HUES48 (cell line): ENCODE measurements around the gene URI1.

Source experiments
- H3K27ac ChIP-seq: one replicate; pipeline ENCODE4 v1.7.0; 2013; ENCODE audit warnings: low read depth, low read length, inconsistent platforms
- H3K27me3 ChIP-seq: 2 replicates; pipeline ENCODE4 v1.6.1; 2013; ENCODE audit warnings: mild to moderate bottlenecking, low read length; ENCODE audit not compliant: control insufficient read depth, insufficient read depth
- H3K36me3 ChIP-seq: 2 replicates; pipeline ENCODE4 v1.6.1; 2013; ENCODE audit warnings: low read length; ENCODE audit not compliant: control insufficient read depth, insufficient read depth
- H3K4me1 ChIP-seq: 2 replicates; pipeline ENCODE4 v1.6.1; 2013; ENCODE audit warnings: mild to moderate bottlenecking, low read length; ENCODE audit not compliant: control insufficient read depth, insufficient read depth
- H3K4me3 ChIP-seq: 2 replicates; pipeline ENCODE4 v1.5.1; 2013; ENCODE audit warnings: mild to moderate bottlenecking, low read depth, low read length
- H3K9ac ChIP-seq: 2 replicates; pipeline ENCODE4 v1.6.1; 2013; ENCODE audit warnings: mild to moderate bottlenecking, low read depth, low read length, moderate library complexity
- H3K9me3 ChIP-seq: 2 replicates; pipeline ENCODE4 v1.6.1; 2013; ENCODE audit warnings: low read length; ENCODE audit not compliant: control insufficient read depth, insufficient read depth

The URI1 gene

GRCh38 chr19:30001301-30001700, 59.3 kb downstream of the URI1 start:
- Histone ChIP-seq H3K36me3 (peaks cover 10% of the 10 kb centered on the region), H3K27ac (no peak overlapping the region), H3K4me1 (0 out of 2 replicates have a peak, but pooled peaks cover 2% of the 10 kb centered on the region), H3K27me3 (no peaks in the 10 kb centered on the region), H3K9ac (no peak overlapping the region), H3K9me3 (no peaks in the 10 kb centered on the region), H3K4me3 (no peak overlapping the region)

DNA sequence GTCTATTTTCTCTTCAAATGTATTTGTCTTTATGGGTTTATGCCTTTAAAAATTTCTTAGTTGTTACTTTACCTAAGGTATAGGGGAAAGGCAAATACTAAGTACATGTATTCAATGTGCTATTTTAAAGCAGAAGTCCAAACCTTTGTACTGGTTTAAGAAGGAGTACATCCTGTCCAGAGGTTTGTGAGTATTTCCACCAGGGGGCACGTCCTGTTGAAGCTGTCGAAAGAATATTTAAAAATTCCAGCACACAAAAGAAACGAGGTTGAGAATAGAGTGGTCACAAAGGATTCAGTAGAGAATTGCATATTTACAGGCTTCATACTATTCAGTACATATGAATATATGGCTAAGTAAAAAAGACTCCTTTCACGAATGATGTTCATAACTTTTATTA, 59.8 kb downstream of the URI1 start:
- H3K27ac ChIP-seq = no peak overlapping the region
- peaks cover 12% of the 10 kb centered on the region for H3K36me3 ChIP-seq
- no peaks in the 10 kb centered on the region for H3K9me3 ChIP-seq
- no peaks in the 10 kb centered on the region for H3K27me3 ChIP-seq
- H3K4me1 ChIP-seq = 0 out of 2 replicates have a peak, but pooled peaks cover 2% of the 10 kb centered on the region
- no peak overlapping the region for H3K4me3 ChIP-seq
- no peak overlapping the region for H3K9ac ChIP-seq

DNA sequence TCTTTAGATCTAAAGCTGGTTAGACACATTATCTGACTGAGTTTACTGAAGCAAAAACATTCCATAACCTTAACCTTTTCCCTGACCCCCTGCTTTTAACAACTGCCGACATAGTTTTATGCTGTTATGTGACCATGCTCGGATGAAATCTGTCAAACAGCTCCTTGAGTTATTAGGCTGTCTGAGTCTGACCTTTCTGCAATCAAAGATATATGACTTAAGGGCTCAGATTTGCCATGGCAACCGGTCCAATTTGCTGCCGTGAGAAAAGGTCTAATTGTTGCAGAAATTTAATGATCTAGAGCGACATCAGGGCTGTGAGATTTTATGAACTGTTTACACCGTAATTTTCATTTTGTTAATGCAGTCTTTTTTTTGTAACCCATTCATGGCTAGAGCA, 61.8 kb downstream of the URI1 start:
- Histone ChIP-seq H3K4me3 (no peak overlapping the region), H3K27ac (no peak overlapping the region), H3K9me3 (no peaks in the 10 kb centered on the region), H3K27me3 (no peaks in the 10 kb centered on the region), H3K4me1 (0 out of 2 replicates have a peak, but pooled peaks cover 2% of the 10 kb centered on the region), H3K9ac (no peak overlapping the region), H3K36me3 (peaks cover 17% of the 10 kb centered on the region)

GRCh38 chr19:30004403-30004802, 62.4 kb downstream of the URI1 start:
- H3K27ac ChIP-seq = no peak overlapping the region
- H3K4me3 ChIP-seq = no peak overlapping the region
- 0 out of 2 replicates have a peak, but pooled peaks cover 2% of the 10 kb centered on the region for H3K4me1 ChIP-seq
- no peaks in the 10 kb centered on the region for H3K27me3 ChIP-seq
- H3K9ac ChIP-seq = no peak overlapping the region
- peaks cover 22% of the 10 kb centered on the region for H3K36me3 ChIP-seq
- no peaks in the 10 kb centered on the region for H3K9me3 ChIP-seq

- Histone ChIP-seq H3K4me1 (peaks cover 2% of the 10 kb centered on the region; the same call in 1 of the 2 replicates), H3K9me3 (no peaks in the 10 kb centered on the region), H3K27me3 (no peaks in the 10 kb centered on the region), H3K9ac (no peak overlapping the region), H3K4me3 (no peak overlapping the region), H3K27ac (no peak overlapping the region), H3K36me3 (peaks cover 28% of the 10 kb centered on the region)
Observed at GRCh38 chr19:30006207-30006606, 64.2 kb downstream of the URI1 start.

- peaks cover 8% of the 10 kb centered on the region for H3K4me1 ChIP-seq
- H3K9me3 ChIP-seq = no peaks in the 10 kb centered on the region
- no peak overlapping the region for H3K4me3 ChIP-seq
- peaks cover 34% of the 10 kb centered on the region for H3K36me3 ChIP-seq
- H3K27me3 ChIP-seq = no peaks in the 10 kb centered on the region
- H3K27ac ChIP-seq = no peak overlapping the region
- no peak overlapping the region for H3K9ac ChIP-seq
Observed at GRCh38 chr19:30008169-30008568, 66.1 kb downstream of the URI1 start.

- Histone ChIP-seq H3K27ac (no peak overlapping the region), H3K36me3 (peaks cover 34% of the 10 kb centered on the region)
Observed at GRCh38 chr19:30009013-30009412, 67.0 kb downstream of the URI1 start.

DNA sequence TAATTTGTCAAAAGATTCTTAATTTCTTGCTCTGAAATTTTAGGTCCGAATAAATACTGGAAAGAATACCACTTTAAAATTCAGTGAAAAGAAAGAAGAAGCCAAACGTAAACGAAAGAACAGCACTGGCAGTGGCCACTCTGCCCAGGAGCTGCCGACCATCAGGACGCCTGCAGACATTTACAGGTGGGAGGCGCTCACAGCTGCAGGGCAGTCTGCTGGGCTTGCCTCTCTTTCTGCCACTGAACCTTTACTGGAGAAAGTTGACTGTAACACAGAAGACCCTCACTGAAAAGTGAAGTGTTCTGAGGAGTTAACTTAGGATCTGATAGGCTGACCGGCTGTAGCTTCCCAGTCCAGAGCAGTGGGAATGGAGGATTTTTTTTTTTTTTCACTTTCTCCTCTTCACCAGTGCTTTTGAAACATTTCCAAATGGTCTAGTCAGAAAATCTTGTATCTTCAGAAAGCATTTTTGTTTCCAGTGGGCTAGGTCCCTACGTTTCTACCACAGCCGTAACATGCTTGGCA, 69.1 kb downstream of the URI1 start:
- Histone ChIP-seq H3K9ac (no peak overlapping the region), H3K4me3 (no peak overlapping the region), H3K36me3 (peaks cover 26% of the 10 kb centered on the region)

More at GRCh38 chr19:30009013-30009412, 67.0 kb downstream of the URI1 start:
- Histone ChIP-seq H3K9ac (no peak overlapping the region), H3K9me3 (no peaks in the 10 kb centered on the region), H3K27me3 (no peaks in the 10 kb centered on the region), H3K4me1 (peaks cover 16% of the 10 kb centered on the region), H3K4me3 (no peak overlapping the region)

GRCh38 chr19:30014770-30015169, 72.7 kb downstream of the URI1 start:
- Histone ChIP-seq H3K4me3 (no peak overlapping the region), H3K27ac (no peak overlapping the region), H3K4me1 (peaks cover 37% of the 10 kb centered on the region), H3K9ac (no peak overlapping the region), H3K9me3 (no peaks in the 10 kb centered on the region), H3K27me3 (no peaks in the 10 kb centered on the region), H3K36me3 (peaks cover 12% of the 10 kb centered on the region)

More for the DNA sequence above, 69.1 kb downstream of the URI1 start:
- Histone ChIP-seq H3K27ac (no peak overlapping the region), H3K9me3 (no peaks in the 10 kb centered on the region), H3K27me3 (no peaks in the 10 kb centered on the region), H3K4me1 (peaks cover 33% of the 10 kb centered on the region)

DNA sequence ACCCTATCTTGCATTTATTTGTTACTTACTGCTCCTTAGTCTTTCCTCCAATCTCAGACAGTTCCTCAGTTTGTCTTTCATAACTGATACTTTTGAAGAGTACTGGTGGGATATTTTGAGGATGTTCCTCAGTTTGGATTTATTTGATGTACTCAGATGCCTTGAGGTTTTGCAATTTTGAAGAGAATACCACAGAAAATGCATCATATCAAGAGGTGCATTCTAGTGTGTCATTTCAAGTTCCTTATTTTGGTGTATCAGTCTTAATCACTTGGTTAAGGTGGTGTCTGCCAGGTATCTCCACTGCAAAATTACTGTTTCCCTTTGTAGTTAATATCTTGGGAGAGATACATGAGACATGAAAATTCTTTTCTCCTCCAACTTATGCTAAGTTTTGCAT, 75.1 kb downstream of the URI1 start:
- no peak overlapping the region for H3K27ac ChIP-seq
- no peak overlapping the region for H3K9ac ChIP-seq
- no peaks in the 10 kb centered on the region for H3K9me3 ChIP-seq
- no peak overlapping the region for H3K4me3 ChIP-seq
- H3K36me3 ChIP-seq = peaks cover 5% of the 10 kb centered on the region
- no peaks in the 10 kb centered on the region for H3K27me3 ChIP-seq
- H3K4me1 ChIP-seq = peaks cover 37% of the 10 kb centered on the region

DNA sequence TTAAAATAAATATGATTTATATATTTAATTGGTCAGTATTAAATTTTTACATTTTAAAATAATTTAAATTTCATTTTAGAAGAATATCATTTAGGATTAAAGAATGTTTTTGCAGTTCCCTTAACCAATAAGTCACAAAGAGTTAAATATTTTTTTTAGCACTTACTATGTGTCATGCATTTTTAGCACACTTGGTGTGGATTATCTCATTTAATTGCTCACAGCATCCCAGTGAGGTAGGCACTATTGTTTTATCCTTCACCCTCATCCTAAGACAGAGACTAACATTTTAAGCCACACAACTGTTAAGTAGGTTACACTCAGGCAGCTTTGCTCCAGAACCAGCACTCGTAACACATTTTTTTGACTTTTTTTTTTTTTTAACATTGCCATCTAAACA, 78.2 kb downstream of the URI1 start:
- H3K9me3 ChIP-seq = no peaks in the 10 kb centered on the region
- H3K4me1 ChIP-seq = peaks cover 10% of the 10 kb centered on the region; the same call in 1 of the 2 replicates
- H3K36me3 ChIP-seq = peaks cover 4% of the 10 kb centered on the region; the same call in 1 of the 2 replicates
- no peak overlapping the region for H3K4me3 ChIP-seq
- H3K9ac ChIP-seq = no peak overlapping the region
- no peak overlapping the region for H3K27ac ChIP-seq
- no peaks in the 10 kb centered on the region for H3K27me3 ChIP-seq
